Suprapubic skin (tissue), 4 donors: ENCODE results near the gene CLSTN2. TPM values are rescaled to one million over a fixed set of nuclear protein-coding genes. Genes with fewer than 3 reads are reported as not detected.

ENCODE experiments used
- DNase-seq, 2 donors: peaks; one replicate each; pipeline ENCODE4 v3.0.0-alpha.2; 2019; ENCODE audit warnings: low spot score in 2 of 2
- H3K27ac ChIP-seq: fragments of 200-600 bp; sonication (generic); one replicate; pipeline ENCODE4 v1.5.1; 2019
- H3K27me3 ChIP-seq: fragments of 200-600 bp; sonication (generic); one replicate; pipeline ENCODE4 v1.5.1; 2019
- H3K36me3 ChIP-seq: fragments of 200-600 bp; sonication (generic); one replicate; pipeline ENCODE4 v1.5.1; 2019
- H3K4me1 ChIP-seq: fragments of 200-600 bp; sonication (generic); one replicate; pipeline ENCODE4 v1.5.1; 2019
- H3K4me3 ChIP-seq: fragments of 200-600 bp; sonication (generic); one replicate; pipeline ENCODE4 v1.5.1; 2019; ENCODE audit warnings: mild to moderate bottlenecking
- H3K9me3 ChIP-seq: fragments of 200-600 bp; sonication (generic); one replicate; pipeline ENCODE4 v1.5.1; 2019
- EP300 ChIP-seq: sonication (generic); formaldehyde crosslinking; IDR thresholded peaks from one replicate; pipeline ENCODE4 v1.6.1; 2017; ENCODE audit warnings: antibody characterized with exemption
- POLR2A ChIP-seq, 2 donors: fragments of 450-650 bp; IDR thresholded peaks; one replicate each; pipeline ENCODE4 v1.6.1; 2017; ENCODE audit warnings: antibody characterized with exemption in 2 of 2, mild to moderate bottlenecking in 2 of 2, moderate library complexity in 2 of 2
- POLR2AphosphoS5 ChIP-seq, 3 donors: sonication (generic); formaldehyde crosslinking; IDR thresholded peaks; one replicate each; pipeline ENCODE4 v1.6.1; 2017; ENCODE audit warnings: antibody characterized with exemption in 3 of 3
- WGBS: methylation state at CpG from one replicate; pipeline ENCODE4 v1.1.5; 2018; 5-methylcytosine and 5-hydroxymethylcytosine counted together
- total RNA-seq, 4 donors: library from RNA; depleted of rRNA; stranded (reverse); fragments of >200 nt; gene quantifications; one replicate each; pipeline ENCODE4 v1.1.0, GENCODE V29; 2016
- TF ChIP-seq, protein P1 (sequence below), 2 donors: fragments of 200-600 bp in 1 of 2; fragments of 450-650 bp in 1 of 2; sonication (generic) in 1 of 2; IDR thresholded peaks; one replicate each; pipeline ENCODE4 v1.5.1; 2016 to 2019; ENCODE audit warnings: antibody characterized with exemption in 2 of 2, mild to moderate bottlenecking in 1 of 2, moderate library complexity in 1 of 2

Gene CLSTN2
- total RNA-seq, 4 donors from 2014 or later, result 4.3 to 14.1 (median 7.4) TPM

GRCh38 chr3:140077406-140077805 is 142.4 kb downstream of the CLSTN2 start:
- no peak for TF ChIP-seq EP300
- TF ChIP-seq POLR2A (IDR thresholded peaks at IDR 0.05), result no peak
- TF ChIP-seq, protein P1, sequence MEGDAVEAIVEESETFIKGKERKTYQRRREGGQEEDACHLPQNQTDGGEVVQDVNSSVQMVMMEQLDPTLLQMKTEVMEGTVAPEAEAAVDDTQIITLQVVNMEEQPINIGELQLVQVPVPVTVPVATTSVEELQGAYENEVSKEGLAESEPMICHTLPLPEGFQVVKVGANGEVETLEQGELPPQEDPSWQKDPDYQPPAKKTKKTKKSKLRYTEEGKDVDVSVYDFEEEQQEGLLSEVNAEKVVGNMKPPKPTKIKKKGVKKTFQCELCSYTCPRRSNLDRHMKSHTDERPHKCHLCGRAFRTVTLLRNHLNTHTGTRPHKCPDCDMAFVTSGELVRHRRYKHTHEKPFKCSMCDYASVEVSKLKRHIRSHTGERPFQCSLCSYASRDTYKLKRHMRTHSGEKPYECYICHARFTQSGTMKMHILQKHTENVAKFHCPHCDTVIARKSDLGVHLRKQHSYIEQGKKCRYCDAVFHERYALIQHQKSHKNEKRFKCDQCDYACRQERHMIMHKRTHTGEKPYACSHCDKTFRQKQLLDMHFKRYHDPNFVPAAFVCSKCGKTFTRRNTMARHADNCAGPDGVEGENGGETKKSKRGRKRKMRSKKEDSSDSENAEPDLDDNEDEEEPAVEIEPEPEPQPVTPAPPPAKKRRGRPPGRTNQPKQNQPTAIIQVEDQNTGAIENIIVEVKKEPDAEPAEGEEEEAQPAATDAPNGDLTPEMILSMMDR (IDR thresholded peaks at IDR 0.05), result no peak
- TF ChIP-seq POLR2AphosphoS5 (IDR thresholded peaks at IDR 0.05), result no peak
- DNase-seq, result no peak
- Histone ChIP-seq H3K4me3 (no peak overlapping the region), H3K9me3 (no peaks in the 10 kb centered on the region), H3K4me1 (no peaks in the 10 kb centered on the region), H3K27me3 (no peaks in the 10 kb centered on the region), H3K36me3 (no peaks in the 10 kb centered on the region), H3K27ac (no peak overlapping the region)
- 89% methylated on average over 3 of the region's 3 CpGs for WGBS

DNA sequence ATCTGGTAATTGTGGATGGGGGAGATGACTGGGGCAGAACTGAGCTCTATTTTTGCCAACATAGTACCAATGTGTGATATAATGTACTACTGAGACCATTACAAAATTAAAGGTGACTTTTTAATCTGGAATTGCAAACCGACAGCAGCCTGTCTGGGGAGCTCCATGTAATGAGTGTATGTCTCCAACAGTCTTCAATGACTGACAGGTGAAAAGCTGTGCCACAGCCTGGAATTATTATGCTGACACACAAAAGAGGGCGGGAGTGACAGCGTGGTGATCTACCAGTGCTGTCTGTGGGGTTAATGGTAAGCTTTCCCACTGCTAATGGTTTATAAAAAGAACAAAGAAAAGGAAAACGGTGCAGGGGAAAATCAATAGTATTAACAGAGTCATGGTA is 143.4 kb downstream of the CLSTN2 start:
- no peak for TF ChIP-seq EP300
- no peak for TF ChIP-seq POLR2AphosphoS5 (IDR thresholded peaks at IDR 0.05)
- TF ChIP-seq, protein P1 (IDR thresholded peaks at IDR 0.05), result no peak
- no peak for TF ChIP-seq POLR2A (IDR thresholded peaks at IDR 0.05)
- WGBS, result 79% methylated on average over 4 of the region's 4 CpGs
- H3K36me3 ChIP-seq, result no peaks in the 10 kb centered on the region
- no peak overlapping the region for H3K27ac ChIP-seq
- no peak overlapping the region for H3K4me3 ChIP-seq
- no peaks in the 10 kb centered on the region for H3K4me1 ChIP-seq
- H3K27me3 ChIP-seq, result no peaks in the 10 kb centered on the region
- no peaks in the 10 kb centered on the region for H3K9me3 ChIP-seq
- DNase-seq, result no peak

DNA sequence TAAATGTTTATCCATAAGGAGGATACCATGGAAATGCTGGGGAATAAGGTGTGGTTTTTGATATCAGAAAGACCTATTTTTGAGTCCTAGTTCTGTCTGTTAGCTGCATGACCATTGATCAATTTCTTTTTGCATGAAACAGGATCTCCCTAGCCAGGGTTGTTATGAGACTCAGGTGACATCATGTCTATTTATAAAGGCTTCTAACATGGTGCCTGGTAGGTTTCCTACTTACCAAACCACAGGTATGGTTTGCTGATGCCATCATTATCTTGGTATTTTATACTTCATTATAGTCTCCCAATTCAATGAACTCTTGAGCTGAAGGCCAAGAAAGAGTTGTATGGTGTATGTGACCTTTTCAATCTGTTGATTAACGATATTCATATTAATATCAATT is 144.0 kb downstream of the CLSTN2 start:
- Histone ChIP-seq H3K27ac (no peak overlapping the region), H3K36me3 (no peaks in the 10 kb centered on the region), H3K4me3 (no peak overlapping the region), H3K9me3 (no peaks in the 10 kb centered on the region), H3K27me3 (no peaks in the 10 kb centered on the region), H3K4me1 (no peaks in the 10 kb centered on the region)
- TF ChIP-seq POLR2A (IDR thresholded peaks at IDR 0.05) (no peak), EP300 (no peak), POLR2AphosphoS5 (IDR thresholded peaks at IDR 0.05) (no peak)
- TF ChIP-seq, protein P1 (IDR thresholded peaks at IDR 0.05), result no peak
- 92% methylated on average over 1 of the region's 1 CpG for WGBS
- DNase-seq, result no peak

DNA sequence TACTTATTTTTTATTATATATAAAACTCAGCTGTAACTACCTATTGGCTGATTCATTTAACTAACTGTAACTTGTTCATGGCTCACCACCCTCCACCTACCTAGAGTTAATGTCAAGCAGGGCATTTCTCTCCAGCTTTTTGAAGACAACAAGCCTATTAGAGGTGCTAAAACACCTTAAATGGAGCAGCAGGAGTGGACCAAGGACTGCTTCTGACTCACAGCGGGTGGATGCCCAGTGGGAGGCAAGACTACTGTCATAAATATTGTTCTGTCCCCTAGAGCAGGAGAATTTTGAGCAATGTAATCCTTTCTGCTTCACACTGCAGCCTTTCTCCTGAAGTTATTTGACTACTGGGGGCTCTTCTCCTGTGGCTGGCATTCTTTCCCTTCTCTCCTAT is 146.9 kb downstream of the CLSTN2 start:
- TF ChIP-seq POLR2A (IDR thresholded peaks at IDR 0.05), result no peak
- TF ChIP-seq, protein P1 (IDR thresholded peaks at IDR 0.05), result no peak
- TF ChIP-seq POLR2AphosphoS5 (IDR thresholded peaks at IDR 0.05), result no peak
- no peak for TF ChIP-seq EP300
- no peaks in the 10 kb centered on the region for H3K36me3 ChIP-seq
- whole genome bisulfite sequencing, result 61% methylated on average over 1 of the region's 1 CpG

GRCh38 chr3:140085001-140085400 is 150.0 kb downstream of the CLSTN2 start:
- H3K9me3 ChIP-seq, result no peaks in the 10 kb centered on the region

More for the DNA sequence above, 146.9 kb downstream of the CLSTN2 start:
- H3K27me3 ChIP-seq, result no peaks in the 10 kb centered on the region
- H3K4me3 ChIP-seq, result no peak overlapping the region
- no peaks in the 10 kb centered on the region for H3K4me1 ChIP-seq
- no peaks in the 10 kb centered on the region for H3K9me3 ChIP-seq
- no peak overlapping the region for H3K27ac ChIP-seq
- no peak for DNase-seq

More at GRCh38 chr3:140085001-140085400, 150.0 kb downstream of the CLSTN2 start:
- H3K36me3 ChIP-seq, result no peaks in the 10 kb centered on the region
- H3K27me3 ChIP-seq, result no peaks in the 10 kb centered on the region
- H3K27ac ChIP-seq, result no peak overlapping the region
- WGBS, result 77% methylated on average over 5 of the region's 5 CpGs
- H3K4me3 ChIP-seq, result no peak overlapping the region
- DNase-seq, result no peak
- no peak for TF ChIP-seq EP300
- no peak for TF ChIP-seq POLR2AphosphoS5 (IDR thresholded peaks at IDR 0.05)
- TF ChIP-seq, protein P1 (IDR thresholded peaks at IDR 0.05), result no peak
- no peak for TF ChIP-seq POLR2A (IDR thresholded peaks at IDR 0.05)
- no peaks in the 10 kb centered on the region for H3K4me1 ChIP-seq
